SH-SY5Y (cell line): ENCODE data around the gene UNC93B1.

ENCODE experiments used
- GATA2 ChIP-seq: IDR thresholded peaks from 2 replicates; pipeline ENCODE4 v1.6.1; 2011; ENCODE audit warnings: mild to moderate bottlenecking, low read depth, low read length
- GATA3 ChIP-seq: IDR thresholded peaks from 2 replicates; pipeline ENCODE4 v1.6.1; 2011; ENCODE audit warnings: low read depth, mild to moderate bottlenecking, low read length, moderate library complexity

- TF ChIP-seq GATA3 = no peak
- no peak for TF ChIP-seq GATA2
These were observed 4.7 kb downstream of the UNC93B1 start for GRCh38 chr11:67999201-67999629.
